HG03139 (cell line): Measurements from ENCODE around the gene HOXD3.

Experiments used
- ATAC-seq: cut with Tn5 transposase; IDR thresholded peaks from one replicate; pipeline ENCODE4 v1.9.1; 2021; ENCODE audit not compliant: unreplicated experiment

HOXD3 gene

GRCh38 chr2:176156807-176157498, at the start of gene HOXD3:
Gene HOXD3 (plus strand): TSS chr2:176157307. CDS start chr2:176169115, 11,808 bp downstream.
- ATAC-seq = no peak

GRCh38 chr2:176107731-176108181, 49.4 kb upstream of the HOXD3 start:
- no peak for ATAC-seq

GRCh38 chr2:176109192-176109901, 47.8 kb upstream of the HOXD3 start:
- ATAC-seq = no peak

GRCh38 chr2:176109946-176110345, 47.2 kb upstream of the HOXD3 start:
- ATAC-seq = no peak

GRCh38 chr2:176110415-176111308, 46.4 kb upstream of the HOXD3 start:
- ATAC-seq = no peak

GRCh38 chr2:176111309-176111663, 45.8 kb upstream of the HOXD3 start:
- no peak for ATAC-seq

GRCh38 chr2:176111846-176112374, 45.2 kb upstream of the HOXD3 start:
- no peak for ATAC-seq

GRCh38 chr2:176112375-176113302, 44.5 kb upstream of the HOXD3 start:
- ATAC-seq = no peak

- no peak for ATAC-seq
Measured at GRCh38 chr2:176114120-176114929, 42.8 kb upstream of the HOXD3 start.

GRCh38 chr2:176114930-176115625, 42.0 kb upstream of the HOXD3 start:
- no peak for ATAC-seq

- ATAC-seq = no peak
Measured at GRCh38 chr2:176115883-176116813, 41.0 kb upstream of the HOXD3 start, which contains the start of gene HOXD10. Gene HOXD10 (plus strand): TSS chr2:176116778. CDS start chr2:176116834, 56 bp downstream.

GRCh38 chr2:176117162-176117822, 39.8 kb upstream of the HOXD3 start:
- no peak for ATAC-seq

GRCh38 chr2:176117823-176118371, 39.2 kb upstream of the HOXD3 start:
- no peak for ATAC-seq

- no peak for ATAC-seq
Measured at GRCh38 chr2:176118601-176119339, 38.3 kb upstream of the HOXD3 start.

GRCh38 chr2:176120364-176121189, 36.5 kb upstream of the HOXD3 start:
- no peak for ATAC-seq
